ENCODE data around the gene BLOC1S1. TPM values are rescaled to one million over a fixed set of nuclear protein-coding genes. Genes with fewer than 3 reads are reported as not detected.

BLOC1S1 gene
- total RNA-seq, 2 experiments from 2014 or later = 139 to 152 TPM

GRCh38 chr12:55707841-55708694 is 7.8 kb upstream of the BLOC1S1 start, which contains the start of gene ITGA7:
TSS of gene ITGA7 (minus strand) at chr12:55707904. CDS start at chr12:55707682, 222 bp downstream.
- no peaks in the 10 kb centered on the region for H3K9me2 ChIP-seq (ENCODE audit: insufficient read depth, low read length)
- H3K27ac ChIP-seq (ENCODE audit: low read depth, low read length, poor library complexity, severe bottlenecking) = no peak within 1 kb of the TSS
- peak within 1 kb of the TSS; percentile 23; the same call in 1 of the 2 replicates for H2AFZ ChIP-seq (ENCODE audit: low read length)
- peak within 1 kb of the TSS; percentile 62 for H3K4me2 ChIP-seq (ENCODE audit: low read length)
- peak; percentile 19 for DNase-seq (ENCODE audit: low spot score)
- no peaks in the 10 kb centered on the region for H3K36me3 ChIP-seq (ENCODE audit: insufficient read depth, low read length)
- no peaks in the 10 kb centered on the region for H3K9me3 ChIP-seq (ENCODE audit: low read length)
- no peaks in the 10 kb centered on the region for H3K79me2 ChIP-seq (ENCODE audit: insufficient read depth, low read depth, low read length)
- BruUV-seq (replicated peaks) = no TSS peak
- TF ChIP-seq EZH2phosphoT487 (IDR thresholded peaks at IDR 0.05; ENCODE audit: borderline replicate concordance, low read depth, low read length) (no peak), CTCF (conservative IDR thresholded peaks at IDR 0.05; ENCODE audit: low read length) (no peak)
- H3K4me1 ChIP-seq (ENCODE audit: insufficient read depth, low read length, poor library complexity, severe bottlenecking) = peaks cover 19% of the 10 kb centered on the region
- no peaks in the 10 kb centered on the region for H4K20me1 ChIP-seq (ENCODE audit: insufficient read depth, low read length)
- ChIA-PET POLR2A (no interaction called here), CTCF (ENCODE audit: unreplicated experiment) (no interaction called here)
- intact Hi-C loops (cut with micrococcal nuclease; ENCODE audit: unreplicated experiment) = no loop called here
- peak within 1 kb of the TSS; percentile 64 for H3K4me3 ChIP-seq (ENCODE audit: low read depth, low read length, poor library complexity, severe bottlenecking)

DNA sequence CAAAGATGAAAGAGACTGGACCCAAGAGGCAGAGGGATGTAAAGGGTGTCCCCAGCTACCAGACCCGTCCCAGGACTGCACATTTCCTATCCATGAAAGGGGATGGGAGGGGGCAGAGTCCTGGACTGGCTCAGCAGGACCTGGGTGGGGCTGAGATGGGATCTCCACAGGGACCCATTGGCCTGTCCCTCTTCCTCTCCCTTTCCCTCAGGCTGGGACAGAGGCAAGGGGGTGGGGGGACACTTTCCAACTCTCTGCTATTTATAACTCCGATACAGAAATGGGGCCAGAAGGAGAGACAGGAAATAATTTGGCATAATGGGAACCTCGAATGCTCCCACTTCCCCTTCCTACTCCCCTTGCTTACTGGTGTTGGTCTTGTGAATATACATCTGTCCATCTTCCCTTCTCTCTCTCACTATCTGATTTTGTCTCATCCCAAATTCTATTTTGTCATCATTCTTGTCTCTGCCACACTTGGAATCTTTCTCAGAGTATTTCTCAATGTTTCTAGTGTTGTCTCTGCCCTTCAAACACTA is 7.1 kb upstream of the BLOC1S1 start:
- Histone ChIP-seq H2AFZ (ENCODE audit: low read length) (peak overlapping the region; percentile 23; the same call in 1 of the 2 replicates), H3K9me3 (ENCODE audit: low read length) (no peaks in the 10 kb centered on the region), H3K36me3 (ENCODE audit: insufficient read depth, low read length) (no peaks in the 10 kb centered on the region), H3K27ac (ENCODE audit: low read depth, low read length, poor library complexity, severe bottlenecking) (no peak overlapping the region), H3K79me2 (ENCODE audit: insufficient read depth, low read depth, low read length) (no peaks in the 10 kb centered on the region), H3K4me2 (ENCODE audit: low read length) (peak overlapping the region; percentile 62), H4K20me1 (ENCODE audit: insufficient read depth, low read length) (no peaks in the 10 kb centered on the region), H3K4me3 (ENCODE audit: low read depth, low read length, poor library complexity, severe bottlenecking) (peak overlapping the region; percentile 64), H3K9me2 (ENCODE audit: insufficient read depth, low read length) (no peaks in the 10 kb centered on the region), H3K4me1 (ENCODE audit: insufficient read depth, low read length, poor library complexity, severe bottlenecking) (peaks cover 19% of the 10 kb centered on the region)
- CTCF ChIA-PET (ENCODE audit: unreplicated experiment) = no interaction called here
- DNase-seq (ENCODE audit: low spot score) = no peak
- intact Hi-C loops (cut with micrococcal nuclease; ENCODE audit: unreplicated experiment) = no loop called here
- no TSS peak for BruUV-seq (replicated peaks)
- POLR2A ChIA-PET = no interaction called here
- TF ChIP-seq CTCF (conservative IDR thresholded peaks at IDR 0.05; ENCODE audit: low read length) (no peak), EZH2phosphoT487 (IDR thresholded peaks at IDR 0.05; ENCODE audit: borderline replicate concordance, low read depth, low read length) (no peak)

Data from OCI-LY7 (cell line).